Body of pancreas (tissue), 4 donors: ENCODE data around the gene SCP2. TPM values are rescaled to one million over a fixed set of nuclear protein-coding genes. Genes with fewer than 3 reads are reported as not detected.

Experiments used
- ATAC-seq: fragments of 150-250 bp; one replicate; pipeline ENCODE4 v1.9.1; 2016
- DNase-seq, 4 donors: peaks; one replicate each; pipeline ENCODE4 v3.0.0-alpha.2; 2019
- H3K27ac ChIP-seq, 4 donors: fragments of 200-600 bp; sonication (generic); 1 replicate in 3 of 4; 2 replicates in 1 of 4; pipeline versions ENCODE4 v1.5.1 to v1.6.1; 2016 to 2019; ENCODE audit warnings: mild to moderate bottlenecking in 1 of 4, mixed read lengths in 1 of 4, moderate library complexity in 1 of 4
- H3K27me3 ChIP-seq, 2 donors: fragments of 200-600 bp; sonication (generic); one replicate each; pipeline ENCODE4 v1.6.0; 2016; ENCODE audit warnings: mild to moderate bottlenecking in 1 of 2
- H3K36me3 ChIP-seq, 2 donors: fragments of 200-600 bp; sonication (generic); replicated peaks in 1 of 2; 2 replicates each; pipeline ENCODE4 v1.5.1; 2016; ENCODE audit warnings: low read depth in 2 of 2; ENCODE audit not compliant: insufficient read depth in 1 of 2
- H3K4me1 ChIP-seq: fragments of 200-600 bp; sonication (generic); one replicate; pipeline ENCODE4 v1.6.0; 2016
- H3K4me3 ChIP-seq, 2 donors: fragments of 200-600 bp; sonication (generic); 1 replicate in 1 of 2; 2 replicates in 1 of 2; pipeline ENCODE4 v1.5.1; 2016 to 2019
- H3K9me3 ChIP-seq, 3 donors: fragments of 200-600 bp; sonication (generic); 1 replicate in 2 of 3; 2 replicates in 1 of 3; pipeline ENCODE4 v1.5.1; 2016
- CTCF ChIP-seq, 7 experiments: fragments of 450-650 bp in 4 of 7; fragments of 200-600 bp in 3 of 7; sonication (generic) in 3 of 7; IDR thresholded peaks; one replicate each; pipeline ENCODE4 v1.5.1; 2016 to 2019; ENCODE audit warnings: antibody characterized with exemption in 7 of 7
- POLR2A ChIP-seq, 3 donors: fragments of 450-650 bp; IDR thresholded peaks; one replicate each; pipeline ENCODE4 v1.6.1; 2016; ENCODE audit warnings: antibody characterized with exemption in 3 of 3, mild to moderate bottlenecking in 2 of 3
- WGBS, 2 donors: methylation state at CpG; one replicate each; pipeline ENCODE4 v1.1.5; 2017; 5-methylcytosine and 5-hydroxymethylcytosine counted together
- intact Hi-C: fragments of 100-400 bp; cut with DNase I; formaldehyde crosslinking; loops from one replicate; pipeline ENCODE4 v1.15.1; 2023
- total RNA-seq, 2 donors: library from RNA; depleted of rRNA; stranded (reverse); fragments of >200 nt; gene quantifications; one replicate each; pipeline ENCODE4 v1.1.0, GENCODE V29; 2016

Gene SCP2
- total RNA-seq, 2 donors from 2014 or later: 87.4 to 90.3 TPM

- H3K27me3 ChIP-seq: no peaks in the 10 kb centered on the region
- ATAC-seq (no peak), DNase-seq (no peak)
- intact Hi-C loops: loop anchor here (5.0 kb wide), 1 partner anchor 272 kb away; no protein-coding TSS in a partner anchor
- WGBS, 2 donors: 81 to 92% methylated on average over 2 of the region's 2 CpGs
- no peaks in the 10 kb centered on the region for H3K9me3 ChIP-seq
- H3K27ac ChIP-seq: no peak overlapping the region
- H3K4me3 ChIP-seq: no peak overlapping the region
- peaks cover 22% of the 10 kb centered on the region for H3K4me1 ChIP-seq
- no peak for TF ChIP-seq POLR2A (IDR thresholded peaks at IDR 0.05)
- no peak for TF ChIP-seq CTCF (IDR thresholded peaks at IDR 0.05)
- H3K36me3 ChIP-seq: no peaks in the 10 kb centered on the region
Observed at GRCh38 chr1:52915211-52915854, 11.7 kb upstream of the SCP2 start.

GRCh38 chr1:52915855-52916220 lies 11.2 kb upstream of the SCP2 start:
- intact Hi-C loops: loop anchor here (5.0 kb wide), 1 partner anchor 271 kb away; no protein-coding TSS in a partner anchor
- Histone ChIP-seq H3K4me3 (no peak overlapping the region), H3K36me3 (no peaks in the 10 kb centered on the region), H3K27ac (no peak overlapping the region), H3K4me1 (peaks cover 22% of the 10 kb centered on the region), H3K9me3 (no peaks in the 10 kb centered on the region), H3K27me3 (no peaks in the 10 kb centered on the region)
- ATAC-seq: no peak
- 68 to 75% methylated on average over 7 of the region's 7 CpGs for WGBS, 2 donors
- TF ChIP-seq CTCF (IDR thresholded peaks at IDR 0.05): no peak
- TF ChIP-seq POLR2A (IDR thresholded peaks at IDR 0.05): no peak
- no peak for DNase-seq

GRCh38 chr1:52916241-52916975 lies 10.7 kb upstream of the SCP2 start:
- DNase-seq (no peak), ATAC-seq (no peak)
- WGBS, 2 donors: 74 to 77% methylated on average over 7 to 10 of the region's 10 CpGs
- Histone ChIP-seq H3K27me3 (no peaks in the 10 kb centered on the region), H3K27ac (no peak overlapping the region), H3K4me1 (peaks cover 22% of the 10 kb centered on the region), H3K4me3 (no peak overlapping the region), H3K9me3 (no peaks in the 10 kb centered on the region), H3K36me3 (no peaks in the 10 kb centered on the region)
- intact Hi-C loops: loop anchor here (5.0 kb wide), 1 partner anchor 271 kb away; no protein-coding TSS in a partner anchor
- TF ChIP-seq CTCF (IDR thresholded peaks at IDR 0.05): no peak
- no peak for TF ChIP-seq POLR2A (IDR thresholded peaks at IDR 0.05)

GRCh38 chr1:52917156-52917555 lies 9.9 kb upstream of the SCP2 start:
- H3K4me3 ChIP-seq: no peak overlapping the region
- H3K27me3 ChIP-seq: no peaks in the 10 kb centered on the region
- ATAC-seq (no peak), DNase-seq (no peak)
- no peaks in the 10 kb centered on the region for H3K36me3 ChIP-seq
- H3K9me3 ChIP-seq: no peaks in the 10 kb centered on the region
- 79 to 92% methylated on average over 7 of the region's 7 CpGs for WGBS, 2 donors
- no peak overlapping the region for H3K27ac ChIP-seq
- intact Hi-C loops: loop anchor here (5.0 kb wide), 1 partner anchor 270 kb away; no protein-coding TSS in a partner anchor
- TF ChIP-seq POLR2A (IDR thresholded peaks at IDR 0.05) (no peak), CTCF (IDR thresholded peaks at IDR 0.05) (no peak)
- peaks cover 27% of the 10 kb centered on the region for H3K4me1 ChIP-seq
